ENCODE results near the gene DCX. TPM values are rescaled to one million over a fixed set of nuclear protein-coding genes. Genes with fewer than 3 reads are reported as not detected.

DCX gene
- total RNA-seq, 1 donor from 2014 or later: not detected

DNA sequence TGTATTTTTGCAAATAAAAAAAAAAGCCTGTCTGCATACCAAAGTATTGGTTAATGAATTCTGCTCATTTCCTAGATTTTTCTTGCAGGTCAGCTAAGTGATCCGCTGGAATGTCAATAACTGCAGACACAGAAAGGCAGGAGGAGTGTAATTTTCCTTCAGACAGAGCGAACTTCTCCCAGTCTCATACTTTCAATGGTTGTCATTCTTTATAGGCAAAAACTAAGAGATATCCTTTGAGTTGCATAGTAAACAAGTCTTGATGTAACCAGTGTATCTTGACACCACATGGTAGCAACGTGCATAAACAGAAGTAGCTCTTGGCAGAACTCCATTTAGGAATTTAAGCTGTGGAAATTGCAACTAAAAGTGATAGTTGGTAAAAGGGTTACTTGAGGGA, 149.9 kb downstream of the DCX start:
- intact Hi-C loops (cut with DNase I): no loop called here
- TF ChIP-seq, protein P1, sequence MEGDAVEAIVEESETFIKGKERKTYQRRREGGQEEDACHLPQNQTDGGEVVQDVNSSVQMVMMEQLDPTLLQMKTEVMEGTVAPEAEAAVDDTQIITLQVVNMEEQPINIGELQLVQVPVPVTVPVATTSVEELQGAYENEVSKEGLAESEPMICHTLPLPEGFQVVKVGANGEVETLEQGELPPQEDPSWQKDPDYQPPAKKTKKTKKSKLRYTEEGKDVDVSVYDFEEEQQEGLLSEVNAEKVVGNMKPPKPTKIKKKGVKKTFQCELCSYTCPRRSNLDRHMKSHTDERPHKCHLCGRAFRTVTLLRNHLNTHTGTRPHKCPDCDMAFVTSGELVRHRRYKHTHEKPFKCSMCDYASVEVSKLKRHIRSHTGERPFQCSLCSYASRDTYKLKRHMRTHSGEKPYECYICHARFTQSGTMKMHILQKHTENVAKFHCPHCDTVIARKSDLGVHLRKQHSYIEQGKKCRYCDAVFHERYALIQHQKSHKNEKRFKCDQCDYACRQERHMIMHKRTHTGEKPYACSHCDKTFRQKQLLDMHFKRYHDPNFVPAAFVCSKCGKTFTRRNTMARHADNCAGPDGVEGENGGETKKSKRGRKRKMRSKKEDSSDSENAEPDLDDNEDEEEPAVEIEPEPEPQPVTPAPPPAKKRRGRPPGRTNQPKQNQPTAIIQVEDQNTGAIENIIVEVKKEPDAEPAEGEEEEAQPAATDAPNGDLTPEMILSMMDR (IDR thresholded peaks at IDR 0.05): no peak

GRCh38 chrX:111260451-111260850, 151.5 kb downstream of the DCX start:
- no peak for ATAC-seq

More for the DNA sequence above, 149.9 kb downstream of the DCX start:
- no peaks in the 10 kb centered on the region for H3K9me3 ChIP-seq
- no peak overlapping the region for H3K27ac ChIP-seq
- H3K27me3 ChIP-seq: no peaks in the 10 kb centered on the region
- H3K36me3 ChIP-seq: no peaks in the 10 kb centered on the region
- DNase-seq (no peak), ATAC-seq (no peak)
- H3K4me1 ChIP-seq: no peaks in the 10 kb centered on the region
- no peak overlapping the region for H3K4me3 ChIP-seq

DNA sequence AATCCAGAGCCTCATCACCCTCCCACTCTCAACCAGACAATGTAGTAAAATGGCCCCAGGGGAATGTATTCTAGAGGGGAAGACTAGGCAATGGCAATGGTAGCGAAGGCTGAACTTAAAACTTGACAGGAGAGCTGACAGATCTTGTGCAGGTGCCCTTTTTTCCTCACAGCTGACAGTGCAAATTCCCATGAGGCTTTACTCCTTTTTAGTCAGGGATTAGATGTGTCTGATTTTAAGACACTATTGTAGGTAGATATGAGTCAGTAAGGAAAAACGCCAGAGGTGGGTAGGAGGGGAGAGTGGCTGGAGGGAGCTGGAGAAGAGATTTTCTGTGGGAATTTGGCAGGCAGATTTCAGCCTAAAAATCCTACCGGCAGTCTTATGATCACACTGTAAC, 152.4 kb downstream of the DCX start:
- no peaks in the 10 kb centered on the region for H3K9me3 ChIP-seq
- intact Hi-C loops (cut with DNase I): no loop called here
- TF ChIP-seq, protein P1 (IDR thresholded peaks at IDR 0.05): no peak
- H3K4me1 ChIP-seq: no peaks in the 10 kb centered on the region
- H3K36me3 ChIP-seq: no peaks in the 10 kb centered on the region
- no peak overlapping the region for H3K27ac ChIP-seq
- ATAC-seq (no peak), DNase-seq (no peak)
- H3K4me3 ChIP-seq: no peak overlapping the region
- no peaks in the 10 kb centered on the region for H3K27me3 ChIP-seq

More at GRCh38 chrX:111260451-111260850, 151.5 kb downstream of the DCX start:
- H3K4me1 ChIP-seq: no peaks in the 10 kb centered on the region
- no peak for DNase-seq
- TF ChIP-seq, protein P1 (IDR thresholded peaks at IDR 0.05): no peak
- H3K4me3 ChIP-seq: no peak overlapping the region
- no peak overlapping the region for H3K27ac ChIP-seq
- intact Hi-C loops (cut with DNase I): no loop called here
- H3K36me3 ChIP-seq: no peaks in the 10 kb centered on the region
- no peaks in the 10 kb centered on the region for H3K9me3 ChIP-seq
- H3K27me3 ChIP-seq: no peaks in the 10 kb centered on the region

- DNase-seq (no peak), ATAC-seq (no peak)
- Histone ChIP-seq H3K27ac (no peak overlapping the region), H3K4me3 (no peak overlapping the region), H3K36me3 (no peaks in the 10 kb centered on the region), H3K4me1 (no peaks in the 10 kb centered on the region), H3K27me3 (no peaks in the 10 kb centered on the region), H3K9me3 (no peaks in the 10 kb centered on the region)
- TF ChIP-seq, protein P1 (IDR thresholded peaks at IDR 0.05): no peak
- intact Hi-C loops (cut with DNase I): no loop called here
Measured at GRCh38 chrX:111257733-111258132, 154.3 kb downstream of the DCX start.

DNA sequence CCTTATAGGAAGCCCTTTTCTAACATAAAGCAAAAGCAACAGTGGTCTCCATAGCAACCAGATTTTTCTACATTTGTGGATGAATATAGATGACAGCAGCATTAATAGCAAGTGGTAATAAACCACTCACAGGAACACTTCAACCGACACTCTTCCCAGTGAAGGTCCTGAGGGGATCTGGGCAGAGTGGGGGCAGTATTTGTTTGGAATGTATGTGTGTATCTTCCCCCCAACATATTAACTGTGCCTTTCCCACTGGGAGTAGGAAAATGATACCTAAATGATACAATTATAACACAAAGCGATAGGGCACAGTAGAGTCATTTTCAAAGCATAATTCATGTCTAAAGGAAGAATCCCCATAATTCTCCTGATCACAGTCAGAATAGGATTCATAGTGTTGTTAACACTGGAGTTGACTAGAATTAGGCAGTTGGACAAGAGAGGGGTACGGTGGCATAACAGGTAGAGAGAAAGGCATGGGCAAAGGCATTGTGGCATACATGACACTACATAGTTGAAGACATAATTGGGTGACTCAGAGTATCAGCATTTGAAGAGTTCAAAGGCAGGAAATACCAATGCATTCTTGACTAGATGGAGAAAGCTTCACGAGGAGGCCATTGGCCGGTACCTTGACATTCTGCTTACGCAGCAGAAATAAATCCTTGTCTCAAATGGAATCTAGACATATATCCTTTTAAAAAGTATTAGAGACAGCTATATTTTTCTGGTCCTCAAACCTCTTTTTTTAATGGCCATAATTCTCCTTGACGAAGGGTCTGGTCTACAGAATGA, 156.9 kb downstream of the DCX start:
- intact Hi-C loops (cut with DNase I): no loop called here
- no peaks in the 10 kb centered on the region for H3K36me3 ChIP-seq
- H3K27me3 ChIP-seq: no peaks in the 10 kb centered on the region
- ATAC-seq (no peak), DNase-seq (no peak)
- no peaks in the 10 kb centered on the region for H3K9me3 ChIP-seq
- no peak overlapping the region for H3K27ac ChIP-seq
- no peaks in the 10 kb centered on the region for H3K4me1 ChIP-seq
- TF ChIP-seq, protein P1 (IDR thresholded peaks at IDR 0.05): no peak
- no peak overlapping the region for H3K4me3 ChIP-seq
